Embryonic facial prominence (tissue), 1 donor: ENCODE measurements around the gene CYTH1.

Experiments used
- DNase-seq: peaks from one replicate; pipeline ENCODE4 v3.0.0-alpha.2; 2016; ENCODE audit errors: extremely low spot score

The CYTH1 gene

GRCh38 chr17:78650093-78650715 lies 131.9 kb downstream of the CYTH1 start:
- no peak for DNase-seq

- no peak for DNase-seq
Measured at GRCh38 chr17:78648293-78648692, 133.8 kb downstream of the CYTH1 start.

GRCh38 chr17:78647032-78647431 lies 135.0 kb downstream of the CYTH1 start:
- no peak for DNase-seq

DNA sequence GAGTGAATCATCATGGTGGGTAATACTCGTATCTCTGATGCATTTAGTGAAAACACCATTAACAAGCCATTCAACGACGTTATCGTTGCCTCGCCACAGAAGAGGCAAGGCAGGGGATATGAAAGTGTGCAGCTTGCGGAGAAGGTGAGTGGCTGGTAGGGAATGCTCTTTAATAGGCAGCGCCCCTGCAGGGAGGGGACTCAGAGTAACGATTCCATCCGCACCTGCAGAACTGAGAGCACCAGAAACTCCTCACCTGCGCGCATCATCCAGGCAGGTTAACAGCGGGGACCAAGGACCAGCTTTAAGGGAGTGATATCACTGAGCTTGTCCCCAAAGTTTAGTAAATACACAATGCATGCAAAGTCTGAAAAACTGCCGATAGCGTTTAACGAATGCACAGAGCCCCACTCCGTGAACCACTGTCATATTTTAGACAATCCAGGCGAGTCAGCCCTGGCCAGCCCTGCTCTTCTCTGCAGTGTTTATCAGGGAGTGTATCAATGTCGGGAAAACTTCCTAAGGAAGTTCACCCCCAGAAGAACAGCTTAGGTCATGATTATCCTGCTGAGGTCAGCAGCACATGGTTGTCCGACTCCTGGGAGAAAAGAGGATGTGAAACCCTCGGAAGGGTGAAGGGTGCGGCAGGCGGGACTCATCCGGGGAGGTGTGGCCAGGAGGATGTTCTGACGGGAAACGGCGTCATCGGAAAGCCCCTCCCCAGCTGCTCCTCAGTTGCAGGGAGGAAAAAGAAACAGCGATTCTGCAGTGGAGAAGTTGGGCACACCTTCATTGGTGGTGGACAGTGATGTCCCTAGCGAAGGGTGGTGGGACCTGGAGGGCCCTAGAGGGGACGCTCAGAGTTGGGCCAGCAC lies 136.4 kb downstream of the CYTH1 start:
- DNase-seq, result no peak

DNA sequence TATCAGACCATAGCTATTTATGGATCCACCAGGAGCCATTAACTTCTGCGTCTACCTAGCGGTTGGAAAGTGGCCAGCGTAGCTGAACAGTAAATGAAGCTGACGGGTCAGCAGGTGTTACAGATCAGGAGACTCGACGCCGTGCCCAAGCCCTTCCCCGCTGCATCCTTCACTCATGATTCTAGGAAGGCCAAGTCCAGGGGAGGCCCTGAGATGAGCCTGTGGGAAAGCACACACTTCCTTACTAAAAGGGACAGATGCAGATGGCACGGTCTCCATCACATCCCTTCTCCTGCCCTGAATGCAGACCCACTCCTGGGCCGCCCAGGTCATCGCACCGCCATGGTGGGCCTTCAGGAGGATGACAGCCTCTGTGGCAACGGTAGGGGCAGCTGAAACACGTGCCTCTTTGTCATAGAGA lies 137.1 kb downstream of the CYTH1 start:
- no peak for DNase-seq

DNA sequence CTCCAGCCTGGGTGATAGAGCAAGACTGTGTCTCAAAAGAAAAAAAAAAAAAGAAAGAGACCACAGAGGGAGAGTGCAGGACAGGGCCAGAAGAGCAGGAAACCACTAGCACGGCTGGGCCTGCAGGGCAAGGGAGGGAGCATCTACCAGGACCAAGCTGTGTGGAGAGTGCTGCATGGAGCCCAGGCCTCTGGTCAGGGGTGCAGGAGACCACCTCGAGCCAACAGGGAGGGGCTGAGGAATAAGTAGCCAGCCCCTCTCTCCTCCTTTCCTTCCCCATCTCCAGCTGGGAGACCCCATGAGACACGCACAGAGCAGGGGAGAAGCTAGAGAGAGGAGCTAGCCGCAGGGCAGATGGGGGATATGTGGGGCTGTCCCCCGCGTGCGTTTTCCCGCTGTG lies 137.8 kb downstream of the CYTH1 start:
- no peak for DNase-seq

GRCh38 chr17:78643326-78643725 lies 138.7 kb downstream of the CYTH1 start:
- DNase-seq, result no peak

- no peak for DNase-seq
Measured at GRCh38 chr17:78642707-78643106, 139.4 kb downstream of the CYTH1 start.

DNA sequence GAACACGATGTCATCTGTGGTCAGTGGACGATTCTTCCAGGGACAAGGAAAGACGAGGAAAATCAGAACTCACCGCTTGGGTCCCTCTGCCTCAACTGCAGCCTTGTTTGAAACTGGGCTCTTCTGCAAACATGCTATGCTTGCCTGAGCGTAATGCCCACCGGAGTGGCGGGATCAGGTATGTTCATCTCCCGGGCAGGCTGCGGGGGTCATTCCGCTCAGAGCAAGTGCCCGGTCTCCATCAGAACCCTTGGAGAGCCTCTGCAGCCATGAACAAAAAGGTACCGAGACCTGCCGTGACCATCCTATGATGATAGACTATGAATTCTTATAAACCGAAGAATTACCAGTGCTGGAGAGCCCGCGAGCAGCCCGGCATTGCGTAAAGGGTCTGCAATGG lies 140.4 kb downstream of the CYTH1 start:
- DNase-seq, result no peak

DNA sequence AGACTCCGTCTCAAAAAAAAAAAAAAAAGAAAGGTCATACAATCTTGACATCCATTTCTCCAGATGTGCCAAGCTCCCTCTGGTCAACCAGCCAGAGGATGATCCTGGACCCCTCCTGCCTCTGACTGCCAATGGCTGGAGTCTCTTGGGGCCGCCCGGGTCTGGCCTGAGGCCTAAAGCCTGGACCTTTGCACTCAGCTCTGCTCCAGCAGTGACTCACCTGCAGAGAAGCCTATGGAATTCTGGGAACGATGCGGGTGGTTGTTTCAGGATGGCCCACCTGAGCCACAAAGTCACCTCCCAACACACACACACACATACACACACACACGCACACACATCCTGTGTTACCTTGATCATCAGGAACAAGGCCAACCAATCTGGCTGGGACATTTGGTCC lies 140.8 kb downstream of the CYTH1 start:
- DNase-seq, result no peak

- DNase-seq, result no peak
Measured at GRCh38 chr17:78640700-78641099, 141.4 kb downstream of the CYTH1 start.

DNA sequence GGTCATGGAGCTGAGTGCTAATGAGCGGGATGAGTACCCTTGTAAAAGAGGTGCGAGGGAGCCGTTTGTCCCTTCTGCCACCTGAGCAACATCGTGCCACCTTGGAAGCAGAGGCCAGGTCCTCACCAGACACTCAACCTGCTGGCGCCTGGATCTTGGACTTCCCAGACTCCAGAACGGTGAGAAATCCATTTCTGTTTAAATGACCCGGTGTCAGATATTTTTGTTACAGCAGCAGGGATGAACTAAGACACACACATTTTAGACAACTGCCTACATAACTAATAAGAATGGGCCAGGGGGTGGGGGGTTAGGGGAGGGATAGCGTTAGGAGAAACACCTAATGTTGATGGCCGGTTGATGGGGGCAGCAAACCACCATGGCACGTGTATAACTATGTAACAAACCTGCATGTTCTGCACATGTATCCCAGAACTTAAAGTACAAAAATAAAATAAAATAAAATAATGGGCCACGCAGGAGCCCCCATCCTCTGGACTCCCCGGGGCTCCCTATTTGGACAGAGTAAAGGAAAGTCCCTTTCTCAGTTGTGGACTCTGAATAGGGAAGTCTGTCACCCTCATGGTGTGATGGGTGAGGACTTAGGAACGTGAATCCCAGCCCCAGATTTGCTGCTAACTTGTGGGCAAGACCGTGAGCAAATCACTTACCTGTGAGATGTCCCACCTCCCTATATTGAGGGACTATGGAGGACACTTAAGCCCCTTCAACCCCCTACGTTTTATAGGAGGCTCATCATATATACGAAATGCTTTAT lies 144.2 kb downstream of the CYTH1 start:
- DNase-seq, result no peak

- DNase-seq, result no peak
Measured at GRCh38 chr17:78637146-78637545, 144.9 kb downstream of the CYTH1 start.

DNA sequence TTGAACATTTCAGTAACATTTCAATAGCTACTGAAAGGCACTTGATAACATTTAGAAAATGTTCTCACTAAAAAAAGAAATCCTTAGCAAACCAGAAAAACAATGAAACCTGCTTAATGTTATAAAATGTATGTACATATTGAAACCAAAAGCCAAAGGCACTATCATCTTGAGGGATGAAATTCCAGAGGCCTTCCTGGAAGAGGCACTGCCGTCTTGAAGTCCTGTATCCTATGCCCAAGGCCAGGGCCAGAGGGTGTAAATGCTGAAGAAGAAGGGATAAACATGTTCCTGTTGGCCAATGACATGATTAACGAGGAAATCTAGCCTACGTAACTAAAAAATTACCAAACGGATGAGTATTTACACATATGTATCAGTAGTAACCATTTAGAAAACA lies 147.9 kb downstream of the CYTH1 start:
- no peak for DNase-seq

- DNase-seq, result no peak
Measured at GRCh38 chr17:78629436-78629995, 152.6 kb downstream of the CYTH1 start.

- DNase-seq, result no peak
Measured at GRCh38 chr17:78628547-78629435, 153.3 kb downstream of the CYTH1 start.

- DNase-seq, result no peak
Measured at GRCh38 chr17:78624324-78625151, 157.5 kb downstream of the CYTH1 start.
